HG02840 (cell line): Measurements from ENCODE around the gene MT1M.
"Not testable (repeated sequence)": the region's sequence is repeated elsewhere in the genome, so short reads cannot be mapped to it uniquely, and the experiment has no call there.

Experiments used
- ATAC-seq: cut with Tn5 transposase; IDR thresholded peaks from one replicate; pipeline ENCODE4 v1.9.1; 2021; ENCODE audit warnings: mild to moderate bottlenecking, moderate library complexity, moderate number of reproducible peaks; ENCODE audit not compliant: unreplicated experiment, low FRiP score

MT1M gene

DNA sequence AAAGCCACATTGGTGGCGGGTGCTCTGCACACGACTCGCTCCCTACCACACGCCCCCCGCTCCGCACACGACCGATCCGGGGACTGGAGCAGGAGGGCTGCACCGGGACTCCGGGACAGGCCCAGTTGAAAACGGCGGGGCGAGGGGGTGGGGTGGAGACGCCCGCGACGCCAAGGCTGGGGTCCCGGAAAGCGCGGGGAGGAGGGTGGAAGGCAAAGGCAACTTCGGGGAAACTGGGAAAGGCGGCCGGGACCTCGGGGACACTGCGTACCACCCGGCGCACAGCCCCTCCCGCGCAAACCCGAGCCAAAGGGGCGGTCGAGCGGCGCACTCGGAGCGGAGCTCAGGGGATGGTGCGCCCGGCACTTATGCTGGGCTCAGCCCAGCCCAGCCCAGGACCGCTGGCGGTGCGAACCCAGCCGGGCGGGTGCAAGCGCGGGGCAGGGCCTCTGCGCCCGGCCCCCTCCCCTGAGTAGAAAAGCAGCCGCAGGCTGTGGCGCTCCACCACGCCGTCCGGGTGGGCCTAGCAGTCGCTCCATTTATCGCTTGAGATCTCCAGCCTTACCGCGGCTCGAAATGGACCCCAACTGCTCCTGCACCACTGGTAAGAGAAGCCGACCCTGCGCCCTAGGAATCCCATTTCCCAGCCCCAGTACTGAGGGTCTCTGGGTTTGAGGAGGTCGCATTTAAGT, at the start of gene MT1M:
TSS of gene MT1M (plus strand) at position 504 of the 692 bp plus-strand sequence. CDS start at position 577, 73 bp downstream.
- no peak for ATAC-seq

DNA sequence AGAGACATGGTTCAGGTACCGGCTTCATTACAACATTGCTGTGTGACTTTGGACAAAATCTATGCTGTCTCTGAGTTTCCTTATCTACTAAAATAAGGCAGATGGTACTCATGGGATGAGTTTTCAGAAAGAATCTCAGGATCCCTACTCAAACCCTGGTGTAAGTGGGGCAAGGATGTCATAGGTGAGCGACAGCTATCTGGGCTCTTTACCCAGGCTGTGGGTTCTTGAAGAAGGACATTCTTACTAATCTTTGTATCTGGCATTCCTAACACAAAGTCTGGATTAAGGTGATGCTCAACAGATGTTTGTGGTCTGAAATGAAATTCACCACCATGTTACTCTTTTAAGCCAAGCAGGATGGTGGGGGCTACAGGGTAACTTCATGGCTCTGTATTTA, 49.5 kb upstream of the MT1M start:
- ATAC-seq: not testable (repeated sequence)

DNA sequence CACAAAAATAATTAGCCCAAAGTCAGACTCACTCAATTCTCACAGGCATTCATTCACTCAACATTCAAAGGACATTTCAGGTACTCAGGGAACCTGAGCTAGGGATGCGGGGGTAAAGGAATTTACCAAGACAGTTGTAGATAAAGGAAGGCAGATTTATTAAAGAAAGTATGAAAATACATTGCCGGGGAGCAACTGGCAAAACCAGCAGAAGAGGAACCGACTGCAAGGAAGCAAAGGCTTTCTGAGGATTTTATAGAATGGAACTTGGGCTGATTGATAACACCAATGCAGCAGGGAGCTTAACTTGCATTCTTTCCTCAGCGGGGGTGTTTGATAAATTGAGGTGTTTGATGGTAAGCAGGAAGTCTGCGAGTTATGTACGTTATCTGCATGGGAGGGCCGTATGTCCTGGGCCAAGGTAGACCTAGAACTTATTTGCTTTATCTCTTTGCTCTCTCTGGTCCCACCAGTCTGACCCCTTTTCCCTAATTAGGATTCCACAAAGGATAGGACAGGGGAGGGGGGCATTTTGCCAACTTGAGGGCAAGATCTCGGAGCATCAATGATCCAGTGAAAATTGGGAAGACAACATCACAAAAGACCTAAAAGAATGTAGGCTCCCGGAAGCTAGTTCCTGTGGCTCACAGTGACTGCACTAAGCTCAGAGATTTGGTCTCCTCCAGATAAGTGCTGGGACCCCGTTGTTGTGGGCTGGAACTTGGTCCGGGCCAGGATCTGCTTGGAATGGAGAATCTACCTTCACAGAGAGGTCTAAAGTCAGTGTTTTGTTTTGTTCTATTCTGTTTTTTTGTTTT, 48.9 kb upstream of the MT1M start:
- ATAC-seq: no peak

DNA sequence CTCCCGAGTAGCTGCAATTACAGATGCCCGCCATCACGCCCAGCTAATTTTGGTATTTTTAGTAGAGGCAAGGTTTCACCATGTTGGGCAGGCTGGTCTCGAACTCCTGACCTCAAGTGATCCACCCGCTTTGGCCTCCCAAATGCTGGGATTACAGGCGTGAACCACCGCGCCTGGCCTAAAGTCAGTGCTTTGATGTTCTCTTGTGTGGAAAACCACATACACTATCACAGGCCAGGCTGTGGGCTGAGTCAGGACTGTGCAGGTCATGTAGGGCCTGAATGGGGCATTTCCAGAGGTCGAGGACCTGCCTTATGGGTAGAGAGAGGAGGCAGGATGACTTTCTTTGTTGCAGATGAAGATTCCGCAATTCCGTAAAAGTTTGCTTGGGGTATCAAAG, 48.2 kb upstream of the MT1M start:
- ATAC-seq: no peak

DNA sequence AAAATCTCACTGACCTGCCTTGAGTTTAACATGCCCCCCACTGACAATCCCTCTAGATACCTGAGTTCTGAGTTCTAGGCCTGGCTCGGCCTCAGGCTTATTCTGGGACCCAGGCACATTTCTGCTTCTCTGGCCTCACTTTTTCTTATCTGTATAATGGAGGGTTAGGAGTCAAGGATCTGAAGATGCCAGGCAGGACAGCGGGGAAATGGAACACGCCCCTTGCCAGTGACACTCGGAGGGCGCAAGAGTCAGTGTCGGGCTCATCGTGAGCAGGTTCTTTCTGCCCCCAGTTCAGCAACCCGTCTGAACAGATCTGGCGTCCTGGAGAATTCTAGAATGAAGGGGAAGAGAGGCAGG, 43.7 kb upstream of the MT1M start:
- ATAC-seq: no peak

DNA sequence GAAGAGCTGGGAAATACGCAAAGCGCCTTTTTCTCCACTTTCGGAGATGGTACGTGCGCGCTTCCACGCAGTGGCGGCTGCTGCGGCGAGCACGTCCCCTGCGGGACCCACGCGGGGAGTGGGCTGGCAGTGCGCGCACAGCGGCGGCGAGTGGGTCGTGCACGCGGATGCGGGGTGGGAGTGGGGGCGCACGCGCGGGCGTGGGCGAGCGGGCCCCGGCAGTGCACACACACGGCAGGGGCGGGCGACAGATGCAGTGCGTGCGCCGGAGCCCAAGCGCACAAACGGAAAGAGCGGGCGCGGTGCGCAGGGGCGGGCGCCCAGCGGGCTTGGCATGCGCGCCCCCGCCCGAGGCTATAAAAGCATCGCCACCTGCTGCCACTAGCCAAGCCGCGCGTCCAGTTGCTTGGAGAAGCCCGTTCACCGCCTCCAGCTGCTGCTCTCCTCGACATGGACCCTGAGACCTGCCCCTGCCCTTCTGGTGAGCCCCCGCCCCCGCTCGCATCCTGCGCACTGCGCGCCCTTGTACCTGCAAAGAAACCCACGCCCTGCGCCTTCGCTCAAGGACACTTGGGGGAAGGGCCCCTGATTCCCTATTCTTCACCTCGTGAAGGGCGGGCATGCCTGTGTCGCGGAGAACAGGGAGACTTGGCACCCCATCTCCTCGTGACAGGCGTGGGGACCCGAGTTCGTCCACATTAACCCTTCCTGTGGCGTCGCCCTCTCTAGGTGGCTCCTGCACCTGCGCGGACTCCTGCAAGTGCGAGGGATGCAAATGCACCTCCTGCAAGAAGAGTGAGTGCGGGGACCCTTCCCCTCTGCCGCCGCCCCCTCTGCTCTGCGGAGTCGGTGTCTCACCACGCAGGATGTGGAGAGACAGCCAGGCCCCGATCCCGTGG, 43.1 kb upstream of the MT1M start, which contains the start of gene MT3:
TSS of gene MT3 (plus strand) at position 388 of the 899 bp plus-strand sequence. CDS start at position 451, 63 bp downstream.
- ATAC-seq: no peak

DNA sequence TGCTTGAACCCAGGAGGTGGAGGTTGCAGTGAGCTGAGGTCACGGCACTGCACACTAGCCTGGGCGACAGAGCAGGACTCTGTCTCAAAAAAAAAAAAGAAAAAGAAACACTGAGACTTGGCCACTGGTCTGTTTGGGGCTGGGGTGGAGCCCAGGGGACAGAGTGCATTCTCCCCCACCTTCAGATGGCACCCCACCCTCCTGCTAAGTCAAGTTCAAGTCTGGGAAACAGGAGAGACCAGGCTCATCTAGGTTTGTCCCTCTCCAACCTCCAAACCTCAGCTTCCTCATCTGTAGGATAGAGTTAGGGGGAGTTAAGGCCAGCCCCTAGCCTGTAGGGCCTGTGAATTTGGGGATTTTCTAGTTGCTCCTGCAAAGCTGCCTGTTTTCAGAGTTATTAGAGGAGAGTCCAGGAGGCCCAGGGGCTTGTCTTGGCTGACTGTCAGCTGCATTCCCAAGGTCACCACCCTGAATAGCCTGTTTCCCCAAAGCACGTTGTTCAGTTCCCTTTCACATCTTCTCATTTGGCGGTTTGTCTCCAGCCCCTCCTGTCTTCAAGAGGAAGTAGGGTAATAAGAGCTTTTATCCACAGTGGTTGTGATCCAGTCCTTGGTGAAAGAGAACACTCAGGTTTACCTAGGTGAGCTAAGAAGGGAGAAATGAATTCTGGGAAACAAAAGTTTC, 40.9 kb upstream of the MT1M start:
- ATAC-seq: no peak

DNA sequence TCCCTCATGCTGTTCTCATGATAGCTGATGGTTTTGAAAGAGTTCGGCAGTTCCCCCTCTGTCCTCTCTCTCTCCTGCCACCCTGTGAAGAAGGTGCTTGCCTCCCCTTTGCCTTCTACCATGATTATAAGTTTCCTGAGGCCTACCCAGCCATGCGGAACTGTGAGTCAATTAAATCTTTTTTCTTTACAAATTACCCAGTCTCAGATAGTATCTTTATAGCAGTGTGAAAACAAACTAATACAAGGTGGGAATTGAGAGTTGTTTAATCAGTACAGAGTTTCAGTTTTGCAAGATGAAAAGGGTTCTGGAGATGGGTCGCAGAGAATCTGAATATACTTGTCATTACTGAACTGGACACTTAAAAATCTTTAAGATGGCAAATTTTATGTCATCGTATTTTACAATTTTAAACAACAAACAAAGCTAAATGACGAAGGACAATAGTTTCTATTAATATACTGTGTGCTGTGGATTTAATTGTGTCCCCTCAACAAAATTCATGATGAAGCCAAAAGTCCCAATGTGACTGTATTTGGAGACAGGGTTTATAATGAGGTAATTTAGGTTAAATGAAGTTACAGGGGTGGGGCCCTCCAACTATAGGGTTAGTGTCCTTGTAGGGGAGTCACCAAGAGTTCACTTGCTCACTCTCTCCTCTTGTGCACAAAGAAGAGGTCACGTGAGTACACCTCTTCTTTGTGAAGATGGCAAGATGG, 38.7 kb upstream of the MT1M start:
- no peak for ATAC-seq

DNA sequence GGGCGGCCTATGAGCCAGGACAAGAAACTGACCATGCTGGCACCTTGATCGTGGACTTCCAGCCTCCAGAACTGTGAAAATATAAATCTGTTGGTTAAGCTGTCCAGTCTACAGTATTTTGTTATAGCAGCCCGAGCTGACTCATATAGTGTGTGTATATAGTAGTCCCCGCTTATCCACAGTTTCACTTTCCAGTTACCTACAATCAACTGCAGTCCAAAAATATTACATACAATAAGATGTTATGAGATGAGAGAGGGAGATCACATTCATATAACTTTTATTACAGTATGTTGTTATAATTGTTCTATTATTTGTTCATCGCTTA, 38.2 kb upstream of the MT1M start:
- no peak for ATAC-seq

DNA sequence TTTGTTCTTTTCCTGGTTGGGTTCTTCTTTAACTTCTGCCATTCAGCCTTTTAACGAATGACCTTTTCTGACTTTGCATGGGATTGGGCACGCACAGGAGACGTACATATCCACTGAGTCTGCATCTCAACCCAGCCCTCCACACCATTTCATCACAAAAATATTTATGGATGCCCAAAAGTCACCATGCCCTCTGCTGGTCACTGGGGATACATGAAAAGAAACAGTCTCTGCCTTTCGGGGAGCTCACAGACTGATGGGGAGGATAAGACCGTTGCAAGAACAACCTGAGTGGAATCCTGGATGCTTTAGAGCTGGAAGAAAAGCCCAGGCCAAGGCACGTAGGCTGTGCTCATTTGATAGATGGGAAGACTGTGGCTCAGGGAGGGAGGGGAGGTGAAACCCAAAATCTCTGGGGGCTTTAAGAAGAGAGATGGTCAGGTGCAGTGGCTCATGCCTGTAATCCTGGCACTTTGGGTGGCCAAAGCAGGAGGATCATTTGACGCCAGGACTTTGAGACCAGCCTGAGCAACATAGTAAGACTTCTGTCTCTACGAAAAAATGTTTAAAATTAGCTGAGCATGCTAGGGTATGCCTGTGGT, 32.0 kb upstream of the MT1M start:
- no peak for ATAC-seq

DNA sequence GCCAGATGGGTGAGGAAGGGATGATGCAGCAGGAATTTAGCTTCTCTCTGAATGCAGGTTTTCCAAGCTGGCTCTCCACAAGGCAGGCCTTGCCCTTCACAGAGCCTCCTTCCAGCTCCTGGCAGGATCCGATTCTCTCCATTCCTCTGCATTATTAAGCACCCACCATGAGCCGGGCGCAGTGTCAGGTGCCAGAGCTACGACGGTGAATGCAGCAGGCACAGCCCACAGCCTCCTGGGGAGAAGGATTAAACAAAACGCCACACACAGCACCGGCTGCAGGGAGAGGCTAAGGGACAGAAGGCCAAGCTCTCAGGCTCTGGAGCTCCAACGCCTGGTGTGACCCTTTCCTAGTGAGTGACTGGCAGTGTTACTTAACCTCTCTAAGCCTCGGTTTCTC, 31.1 kb upstream of the MT1M start:
- ATAC-seq: no peak

DNA sequence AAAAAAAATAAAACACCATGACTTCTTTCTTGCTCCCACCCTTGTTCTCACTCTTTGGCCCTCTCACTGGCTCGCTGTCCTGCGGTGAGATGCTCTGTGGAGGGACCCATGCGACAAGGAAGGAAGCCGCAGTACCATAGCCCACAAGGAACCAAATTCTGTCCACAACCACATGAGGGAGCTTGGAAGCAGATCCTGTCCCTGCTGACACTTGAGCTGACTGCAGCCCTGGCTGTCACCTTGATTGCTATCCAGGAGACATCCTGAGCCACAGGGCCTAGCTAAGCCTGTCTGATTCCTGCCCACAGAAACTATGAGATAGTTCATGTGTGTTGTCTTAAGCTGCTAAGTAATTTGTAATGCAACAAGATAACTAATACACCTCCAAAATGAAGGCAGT, 28.9 kb upstream of the MT1M start:
- no peak for ATAC-seq

DNA sequence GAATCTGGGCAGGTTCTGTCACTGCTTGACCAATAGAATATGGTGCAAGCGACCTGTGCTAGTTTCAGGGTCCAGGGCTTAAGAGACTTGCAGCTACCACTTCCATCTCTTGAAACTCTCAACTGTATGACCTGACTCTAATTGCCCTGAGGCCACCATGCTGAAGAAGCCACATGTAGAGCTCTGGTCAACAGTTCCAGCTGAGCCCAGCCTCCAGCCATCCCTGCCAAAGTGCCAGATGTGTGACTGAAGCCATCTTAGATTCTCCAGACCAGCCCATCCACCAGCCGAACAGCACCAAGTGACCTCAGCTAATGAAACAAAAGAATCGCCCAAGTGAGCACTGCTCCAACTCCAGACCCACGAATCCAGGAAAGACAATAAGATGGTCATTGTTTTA, 27.5 kb upstream of the MT1M start:
- ATAC-seq: no peak

DNA sequence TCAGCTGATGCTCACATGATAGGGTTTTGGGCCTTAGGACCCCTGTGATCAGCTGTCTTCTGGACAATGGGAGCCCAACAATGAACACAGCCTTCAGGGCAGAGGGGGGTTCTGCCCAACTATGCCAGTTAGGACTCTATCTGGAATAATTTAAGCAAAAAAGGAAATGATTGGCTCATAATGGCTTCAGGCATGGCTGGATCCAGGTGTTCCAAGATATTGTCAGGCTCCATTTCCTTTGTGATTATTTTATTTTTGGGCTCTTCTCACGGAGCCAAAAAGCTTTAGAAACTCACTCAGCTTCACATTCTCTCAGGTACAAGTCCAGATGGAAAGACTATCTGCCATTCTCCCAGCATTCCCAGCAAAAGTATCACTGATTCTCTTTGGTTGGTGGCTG, 27.0 kb upstream of the MT1M start:
- no peak for ATAC-seq

DNA sequence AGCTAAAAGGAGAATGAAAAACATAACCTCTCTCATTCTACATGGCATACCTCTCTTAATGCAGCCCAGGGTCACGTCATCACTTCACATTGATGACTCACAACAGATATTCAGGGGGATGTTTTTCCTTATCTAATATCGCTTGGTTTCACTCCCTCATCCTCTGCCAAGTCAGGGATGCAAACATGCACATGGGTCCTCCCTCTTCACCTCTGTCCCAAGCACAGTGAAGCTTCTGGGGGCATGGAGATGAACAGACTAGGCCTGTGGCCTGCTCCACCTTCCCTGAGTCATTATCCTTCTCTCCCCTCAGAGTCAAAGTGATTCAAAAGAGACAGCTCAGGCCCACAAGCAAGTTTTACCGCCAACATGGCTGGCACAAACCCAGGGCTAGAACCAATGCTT, 26.4 kb upstream of the MT1M start:
- no peak for ATAC-seq

DNA sequence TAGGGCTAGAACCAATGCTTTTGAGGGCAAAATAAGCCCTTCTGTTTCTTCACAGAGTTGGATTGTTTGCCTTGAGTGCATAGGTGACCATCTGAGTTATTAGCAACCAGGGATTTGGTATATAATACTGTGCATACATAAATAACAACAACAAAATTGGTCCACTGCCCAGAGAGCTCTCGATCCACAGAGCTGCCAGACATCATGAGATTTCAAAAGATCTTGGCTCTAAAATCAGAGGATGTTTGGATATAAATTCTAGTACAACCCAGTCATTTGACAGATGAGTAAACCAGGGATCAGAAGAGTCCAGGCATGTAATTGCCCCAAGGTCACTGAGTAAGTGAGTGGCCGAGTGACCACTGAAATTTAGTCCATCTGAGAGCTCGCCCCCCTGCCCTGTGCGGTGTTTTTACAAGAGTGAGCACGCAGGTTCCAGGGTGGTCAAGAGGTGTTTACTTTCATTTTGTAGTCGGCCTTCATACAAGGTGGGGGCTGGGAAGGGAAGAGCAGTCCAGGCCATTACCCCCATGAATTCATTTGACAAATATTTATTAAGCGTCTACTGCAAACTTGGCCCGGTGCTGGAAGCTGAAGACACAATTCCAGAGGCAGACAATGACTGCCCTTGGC, 25.9 kb upstream of the MT1M start:
- no peak for ATAC-seq

DNA sequence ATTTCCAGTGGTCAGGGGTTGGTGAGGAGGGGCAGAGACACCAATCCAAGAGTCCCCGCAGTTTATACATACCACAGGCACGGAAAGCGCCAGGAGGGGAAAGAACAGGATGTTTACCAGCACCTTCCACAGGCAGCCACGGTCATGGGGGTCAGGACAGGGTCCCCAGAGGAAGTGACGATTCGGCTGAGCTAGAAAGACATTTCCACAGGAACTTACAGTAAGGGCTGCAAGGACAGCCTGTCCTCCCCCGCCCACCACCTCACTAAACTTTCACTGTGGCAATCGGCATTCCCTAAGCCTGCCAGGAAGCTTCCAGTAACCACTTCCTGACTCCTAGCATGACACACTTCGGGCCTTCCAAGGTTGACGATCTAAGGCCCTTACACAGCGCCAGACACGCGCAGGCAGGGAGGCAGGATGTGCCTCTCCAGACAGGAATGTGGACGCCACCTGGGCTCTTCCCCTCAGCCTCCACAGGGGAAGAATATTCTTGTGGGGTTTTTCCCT, 25.3 kb upstream of the MT1M start:
- no peak for ATAC-seq

DNA sequence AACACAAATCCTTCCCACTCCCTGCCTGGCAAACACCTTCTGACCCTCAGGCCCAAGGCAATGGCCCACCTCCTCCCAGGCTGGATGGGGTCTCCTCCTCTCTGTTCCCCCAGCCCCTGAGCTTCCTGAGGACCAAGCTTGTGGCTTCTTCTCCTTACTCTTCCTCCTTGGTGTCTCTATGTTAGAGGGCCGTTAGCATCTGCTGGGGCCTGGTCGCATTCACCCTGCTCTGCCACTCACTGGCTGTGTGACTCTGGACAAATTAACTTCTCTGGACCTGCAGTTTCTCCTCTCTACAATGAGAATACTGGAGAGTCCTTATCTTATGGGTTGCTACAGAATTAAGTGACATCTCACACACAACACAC, 24.8 kb upstream of the MT1M start:
- no peak for ATAC-seq
